SH-SY5Y (cell line): ENCODE data around the gene SIX5.

Experiments used
- GATA2 ChIP-seq: IDR thresholded peaks from 2 replicates; pipeline ENCODE4 v1.6.1; 2011; ENCODE audit warnings: mild to moderate bottlenecking, low read depth, low read length
- GATA3 ChIP-seq: IDR thresholded peaks from 2 replicates; pipeline ENCODE4 v1.6.1; 2011; ENCODE audit warnings: low read depth, mild to moderate bottlenecking, low read length, moderate library complexity

DNA sequence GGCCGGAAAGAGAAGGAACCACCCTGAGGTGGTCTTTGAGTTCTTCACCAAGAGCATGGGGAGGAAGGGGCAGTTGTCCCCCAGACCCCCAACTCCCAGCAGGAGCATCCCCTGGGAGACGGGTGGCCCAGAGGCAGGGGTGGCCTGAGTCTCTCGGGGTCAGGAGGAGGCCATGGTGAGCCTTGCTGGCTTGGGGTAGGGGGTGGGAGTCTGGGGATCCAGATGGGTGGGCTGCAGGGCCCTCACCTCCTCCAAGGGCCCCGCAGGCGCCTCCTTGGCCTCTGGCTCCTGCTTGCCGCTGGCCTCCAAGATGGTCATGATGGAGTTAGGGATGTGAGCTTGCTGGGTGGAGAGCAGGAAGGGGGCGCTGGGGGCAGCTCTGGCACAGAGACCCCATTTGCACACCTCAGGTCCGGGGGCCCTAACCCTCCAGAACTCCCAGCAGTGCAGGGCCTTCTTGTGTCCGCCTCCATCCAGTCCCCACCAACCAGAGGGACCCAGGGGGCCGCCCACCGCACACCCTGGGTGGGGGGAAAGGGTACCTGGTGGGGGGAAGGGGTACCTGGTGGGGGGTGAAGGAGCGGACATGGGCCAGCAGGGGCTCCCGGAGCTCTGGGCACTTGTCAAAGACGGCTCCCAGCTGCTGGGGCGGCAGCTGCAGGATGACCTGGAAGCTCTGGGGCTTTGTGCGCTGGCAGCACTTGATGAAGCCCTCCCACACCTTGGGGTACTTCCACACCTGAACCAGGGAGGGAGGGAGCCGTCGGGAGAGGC lies 47.4 kb upstream of the SIX5 start:
- TF ChIP-seq GATA2 = no peak
- no peak for TF ChIP-seq GATA3
